Endothelial cell (in vitro differentiated cells): ENCODE measurements around the gene NELFCD. TPM values are rescaled to one million over a fixed set of nuclear protein-coding genes. Genes with fewer than 3 reads are reported as not detected.

ENCODE experiments used
- DNase-seq: peaks from one replicate; pipeline ENCODE4 v3.0.0; 2021; ENCODE audit warnings: low spot score
- H3K27ac Mint-ChIP-seq: one replicate; pipeline ENCODE4 v1.8.0; 2021; ENCODE audit warnings: mixed read lengths, inconsistent platforms; ENCODE audit not compliant: unreplicated experiment
- H3K27me3 Mint-ChIP-seq: one replicate; pipeline ENCODE4 v1.8.0; 2021; ENCODE audit warnings: mild to moderate bottlenecking, moderate library complexity, mixed read lengths, inconsistent platforms; ENCODE audit not compliant: unreplicated experiment
- H3K36me3 Mint-ChIP-seq: one replicate; pipeline ENCODE4 v1.8.0; 2021; ENCODE audit warnings: mild to moderate bottlenecking, low read depth, mixed read lengths, inconsistent platforms; ENCODE audit not compliant: unreplicated experiment
- H3K4me1 Mint-ChIP-seq: one replicate; pipeline ENCODE4 v1.8.0; 2021; ENCODE audit warnings: mild to moderate bottlenecking, mixed read lengths, inconsistent platforms; ENCODE audit not compliant: unreplicated experiment
- H3K4me3 Mint-ChIP-seq: one replicate; pipeline ENCODE4 v1.8.0; 2021; ENCODE audit warnings: mild to moderate bottlenecking, mixed read lengths, inconsistent platforms; ENCODE audit not compliant: unreplicated experiment
- H3K9me3 Mint-ChIP-seq: one replicate; pipeline ENCODE4 v1.8.0; 2021; ENCODE audit warnings: mixed read lengths, inconsistent platforms; ENCODE audit not compliant: unreplicated experiment
- total RNA-seq: library from RNA; stranded (reverse); fragmentation: NEBNext Ultra II Directional; extraction: Animal tissue kit (Norgen Biotek cat#: 25700); gene quantifications from one replicate; pipeline ENCODE4 v1.2.1, GENCODE V29; 2021; ENCODE audit not compliant: unreplicated experiment
- TF ChIP-seq, protein P1 (sequence below): fragments of 200-600 bp; sonication (generic); IDR thresholded peaks from one replicate; pipeline ENCODE4 v1.5.0; 2021; ENCODE audit warnings: antibody characterized with exemption; ENCODE audit not compliant: unreplicated experiment

Gene NELFCD
- total RNA-seq, 1 donor from 2014 or later, result 68.7 TPM

DNA sequence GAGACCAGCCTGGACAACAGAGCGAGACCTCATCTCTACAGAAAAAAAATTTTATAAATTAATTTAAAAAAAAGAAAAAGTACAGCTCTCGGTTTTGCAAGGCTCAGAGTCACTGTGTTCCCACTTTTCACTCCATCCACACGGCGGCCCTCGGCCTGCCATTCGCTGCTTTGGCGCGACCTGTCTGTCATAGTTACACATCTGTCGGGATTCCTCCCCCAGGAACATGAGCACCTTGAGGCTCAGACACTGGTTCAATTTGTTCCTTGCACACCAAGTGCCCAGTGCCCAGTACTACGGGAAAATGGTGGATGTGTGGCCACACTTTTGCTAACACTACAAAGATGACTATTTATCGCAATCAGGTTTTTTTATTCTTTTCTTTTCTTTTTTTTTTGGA lies 17.6 kb downstream of the NELFCD start:
- no peaks in the 10 kb centered on the region for H3K9me3 Mint-ChIP-seq
- H3K27ac Mint-ChIP-seq, result no peak overlapping the region
- H3K4me3 Mint-ChIP-seq, result peak overlapping the region; percentile 31
- H3K36me3 Mint-ChIP-seq, result peaks cover 45% of the 10 kb centered on the region
- H3K27me3 Mint-ChIP-seq, result peaks cover 4% of the 10 kb centered on the region
- DNase-seq, result no peak
- H3K4me1 Mint-ChIP-seq, result peaks cover 6% of the 10 kb centered on the region
- TF ChIP-seq, protein P1, sequence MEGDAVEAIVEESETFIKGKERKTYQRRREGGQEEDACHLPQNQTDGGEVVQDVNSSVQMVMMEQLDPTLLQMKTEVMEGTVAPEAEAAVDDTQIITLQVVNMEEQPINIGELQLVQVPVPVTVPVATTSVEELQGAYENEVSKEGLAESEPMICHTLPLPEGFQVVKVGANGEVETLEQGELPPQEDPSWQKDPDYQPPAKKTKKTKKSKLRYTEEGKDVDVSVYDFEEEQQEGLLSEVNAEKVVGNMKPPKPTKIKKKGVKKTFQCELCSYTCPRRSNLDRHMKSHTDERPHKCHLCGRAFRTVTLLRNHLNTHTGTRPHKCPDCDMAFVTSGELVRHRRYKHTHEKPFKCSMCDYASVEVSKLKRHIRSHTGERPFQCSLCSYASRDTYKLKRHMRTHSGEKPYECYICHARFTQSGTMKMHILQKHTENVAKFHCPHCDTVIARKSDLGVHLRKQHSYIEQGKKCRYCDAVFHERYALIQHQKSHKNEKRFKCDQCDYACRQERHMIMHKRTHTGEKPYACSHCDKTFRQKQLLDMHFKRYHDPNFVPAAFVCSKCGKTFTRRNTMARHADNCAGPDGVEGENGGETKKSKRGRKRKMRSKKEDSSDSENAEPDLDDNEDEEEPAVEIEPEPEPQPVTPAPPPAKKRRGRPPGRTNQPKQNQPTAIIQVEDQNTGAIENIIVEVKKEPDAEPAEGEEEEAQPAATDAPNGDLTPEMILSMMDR, result no peak

DNA sequence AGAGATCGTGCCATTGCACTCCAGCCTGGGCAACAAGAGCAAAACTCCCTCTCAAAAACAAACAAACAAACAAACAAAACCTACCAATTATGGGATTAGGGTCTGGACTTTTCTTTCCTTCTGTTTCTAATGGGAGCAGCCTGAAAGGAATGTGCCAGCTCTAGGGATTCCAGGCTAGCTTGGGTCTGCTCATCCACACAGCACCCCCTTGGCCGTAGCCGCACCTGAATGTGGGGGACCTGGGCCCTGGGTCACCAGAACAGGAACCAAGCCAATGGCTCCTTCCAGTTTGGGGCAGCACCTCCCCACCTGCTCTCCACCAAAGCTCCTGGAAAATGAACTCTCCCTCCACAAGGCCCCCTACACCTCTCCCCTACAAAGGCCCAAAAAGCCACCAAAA lies 19.3 kb downstream of the NELFCD start:
- Mint-ChIP-seq H3K4me1 (peaks cover 21% of the 10 kb centered on the region), H3K36me3 (peaks cover 45% of the 10 kb centered on the region), H3K4me3 (no peak overlapping the region), H3K9me3 (no peaks in the 10 kb centered on the region), H3K27ac (no peak overlapping the region), H3K27me3 (peaks cover 8% of the 10 kb centered on the region)
- TF ChIP-seq, protein P1, result no peak
- DNase-seq, result no peak

DNA sequence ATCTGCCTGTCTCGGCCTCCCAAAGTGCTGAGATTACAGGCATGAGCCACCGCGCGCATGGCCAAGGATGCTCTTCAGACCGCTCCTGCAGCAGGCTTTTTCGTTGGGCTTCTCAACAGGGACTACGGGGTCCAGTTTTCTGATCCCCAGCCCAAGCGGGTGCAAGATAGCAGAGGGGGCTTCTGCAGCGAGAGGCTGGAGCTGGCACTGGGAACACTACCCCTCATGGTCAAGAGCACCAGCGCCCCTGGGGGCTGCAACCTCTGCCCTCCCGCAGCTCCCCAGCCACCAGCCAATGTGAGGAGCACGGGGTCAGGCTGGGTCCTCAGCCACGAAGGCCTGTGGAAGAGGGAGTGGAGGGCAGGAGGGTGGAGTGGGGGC lies 20.0 kb downstream of the NELFCD start:
- no peak for DNase-seq
- no peak overlapping the region for H3K4me3 Mint-ChIP-seq
- H3K27me3 Mint-ChIP-seq, result peaks cover 10% of the 10 kb centered on the region
- H3K4me1 Mint-ChIP-seq, result peaks cover 26% of the 10 kb centered on the region
- no peaks in the 10 kb centered on the region for H3K9me3 Mint-ChIP-seq
- no peak overlapping the region for H3K27ac Mint-ChIP-seq
- H3K36me3 Mint-ChIP-seq, result peaks cover 37% of the 10 kb centered on the region
- TF ChIP-seq, protein P1, result no peak

DNA sequence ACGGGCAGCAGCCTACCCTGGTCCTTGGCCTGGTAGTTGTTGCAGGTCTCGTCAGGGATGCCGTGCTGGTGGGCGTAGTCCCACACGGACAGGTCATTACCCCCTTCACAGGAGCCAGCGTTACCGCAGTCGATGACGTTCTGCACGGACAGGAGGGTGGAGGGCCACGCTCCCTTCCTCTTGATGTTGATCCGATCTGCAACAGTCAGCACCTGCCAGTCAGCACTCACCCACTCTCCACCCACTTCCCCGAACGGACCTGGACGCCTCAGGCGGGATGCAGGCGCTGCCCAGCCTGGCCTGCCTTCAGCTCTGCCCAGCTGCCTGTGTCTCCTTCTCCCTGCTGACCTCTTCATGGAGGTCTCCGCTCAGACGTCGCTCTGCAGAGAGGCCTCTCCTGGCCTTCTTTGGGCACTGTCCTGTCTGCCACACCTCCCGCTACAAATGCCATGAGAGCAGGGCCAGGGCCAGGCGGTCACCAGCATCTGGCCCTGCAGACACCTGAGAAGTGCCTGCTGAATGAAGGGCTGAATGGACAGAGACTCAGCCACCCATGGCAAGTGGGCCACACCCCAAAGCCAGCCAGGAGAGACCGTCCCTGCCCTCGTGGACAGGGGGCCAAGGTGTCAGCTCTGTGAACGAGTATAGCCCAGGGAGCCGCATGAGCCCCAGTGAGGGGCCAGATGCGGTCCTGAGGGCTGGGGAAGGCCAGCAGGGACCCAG lies 20.6 kb downstream of the NELFCD start:
- TF ChIP-seq, protein P1, result no peak
- no peak for DNase-seq
- H3K27ac Mint-ChIP-seq, result no peak overlapping the region
- peaks cover 36% of the 10 kb centered on the region for H3K36me3 Mint-ChIP-seq
- peaks cover 8% of the 10 kb centered on the region for H3K27me3 Mint-ChIP-seq
- peaks cover 26% of the 10 kb centered on the region for H3K4me1 Mint-ChIP-seq
- H3K4me3 Mint-ChIP-seq, result no peak overlapping the region
- H3K9me3 Mint-ChIP-seq, result no peaks in the 10 kb centered on the region

DNA sequence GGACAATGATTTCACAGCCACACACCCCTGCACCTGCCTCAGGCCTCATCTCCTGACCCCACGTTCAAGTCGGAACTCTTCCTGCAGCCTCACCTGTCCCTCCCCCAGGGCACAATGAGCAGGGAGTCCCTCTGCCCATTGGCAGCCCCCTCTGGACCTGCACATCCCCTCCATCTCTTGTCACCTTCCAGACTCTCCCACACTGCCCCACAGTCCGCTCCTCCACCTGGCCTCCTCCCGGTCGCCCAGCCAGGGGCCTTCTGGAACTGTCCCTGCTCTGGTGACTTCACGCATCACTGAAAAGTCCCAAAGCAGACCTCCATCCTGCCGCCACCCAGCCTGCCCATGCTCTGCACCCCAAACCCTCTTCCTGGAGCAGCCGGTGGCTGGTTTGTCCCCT lies 21.3 kb downstream of the NELFCD start:
- peaks cover 8% of the 10 kb centered on the region for H3K27me3 Mint-ChIP-seq
- peaks cover 26% of the 10 kb centered on the region for H3K4me1 Mint-ChIP-seq
- peak overlapping the region; percentile 67 for H3K4me3 Mint-ChIP-seq
- peaks cover 32% of the 10 kb centered on the region for H3K36me3 Mint-ChIP-seq
- H3K9me3 Mint-ChIP-seq, result no peaks in the 10 kb centered on the region
- H3K27ac Mint-ChIP-seq, result peak overlapping the region; percentile 49
- no peak for DNase-seq
- TF ChIP-seq, protein P1, result no peak
